Measurements from ENCODE around the gene C2CD2. TPM values are rescaled to one million over a fixed set of nuclear protein-coding genes. Genes with fewer than 3 reads are reported as not detected.

Gene C2CD2
- polyA plus RNA-seq, 1 of the 3 experiments (the other 2 are of a cell fraction), result 9.7 TPM

- Histone ChIP-seq H3K4me1 (ENCODE audit: control insufficient read depth in 1 of 2, insufficient read depth in 2 of 2, low read depth in 1 of 2, low read length in 1 of 2) (peaks cover 0 to 3% of the 10 kb centered on the region in 2 experiments; a peak in 1 of 4 replicates), H3K36me3 (replicated peaks in 1 of 2; ENCODE audit: control insufficient read depth in 1 of 2, insufficient read depth in 2 of 2, low read length in 1 of 2) (peaks cover 0 to 15% of the 10 kb centered on the region in 2 experiments), H3K27ac (ENCODE audit: low read depth in 2 of 2, low read length in 1 of 2) (no peak overlapping the region), H2AFZ (ENCODE audit: low read depth) (no peak overlapping the region), H4K20me1 (ENCODE audit: insufficient read depth) (no peaks in the 10 kb centered on the region), H3F3A (replicated peaks; ENCODE audit: insufficient read depth) (no peaks in the 10 kb centered on the region), H3K9me2 (no peaks in the 10 kb centered on the region), H3K27me3 (ENCODE audit: insufficient read depth) (no peaks in the 10 kb centered on the region), H3K79me2 (ENCODE audit: insufficient read depth) (no peaks in the 10 kb centered on the region; the same call in 1 of the 2 replicates), H3K4me3 (ENCODE audit: low read depth in 2 of 2, low read length in 1 of 2) (no peak overlapping the region), H3K9ac (no peak overlapping the region), H3K4me2 (no peak overlapping the region), H3K9me3 (no peaks in the 10 kb centered on the region)
- no peak for TF ChIP-seq RFX5 (IDR thresholded peaks at IDR 0.05; ENCODE audit: low read length)
- TF ChIP-seq USF2 (IDR thresholded peaks at IDR 0.05; ENCODE audit: borderline replicate concordance, low read depth, low read length), result no peak
- TF ChIP-seq SMC3 (IDR thresholded peaks at IDR 0.05; ENCODE audit: low read depth, low read length), result no peak
- no peak for TF ChIP-seq NFIC (IDR thresholded peaks at IDR 0.05; ENCODE audit: borderline replicate concordance)
- no peak for TF ChIP-seq RCOR1 (IDR thresholded peaks at IDR 0.05; ENCODE audit: low read length)
- TF ChIP-seq ZBTB33 (IDR thresholded peaks at IDR 0.05; ENCODE audit: borderline replicate concordance, low read depth), result no peak
- CTCF ChIA-PET, result interaction anchor here (1.3 to 1.4 kb wide), 2 partner anchors 19 to 43 kb away, joined by 5 read pairs; no protein-coding TSS in a partner anchor
- 92% methylated on average over 16 of the region's 23 CpGs for WGBS (ENCODE audit: low lambda C conversion rate)
- no peak for DNase-seq
- POLR2A ChIA-PET, result no interaction called here
These were observed 94.4 kb downstream of the C2CD2 start for GRCh38 chr21:41859297-41859980.

- H3F3A ChIP-seq (replicated peaks; ENCODE audit: insufficient read depth), result no peaks in the 10 kb centered on the region
- H3K36me3 ChIP-seq (replicated peaks in 1 of 2; ENCODE audit: control insufficient read depth in 1 of 2, insufficient read depth in 2 of 2, low read length in 1 of 2), result peaks cover 0 to 22% of the 10 kb centered on the region in 2 experiments
- no peaks in the 10 kb centered on the region for H3K9me2 ChIP-seq
- WGBS (ENCODE audit: low lambda C conversion rate), result 91% methylated on average over 10 of the region's 27 CpGs
- H3K9ac ChIP-seq, result no peak overlapping the region
- H3K27ac ChIP-seq (ENCODE audit: low read depth in 2 of 2, low read length in 1 of 2), result no peak overlapping the region
- no peaks in the 10 kb centered on the region for H3K9me3 ChIP-seq
- no peak for DNase-seq
- no peaks in the 10 kb centered on the region for H3K27me3 ChIP-seq (ENCODE audit: insufficient read depth)
- ChIA-PET POLR2A (no interaction called here), CTCF (interaction anchor here (1.3 to 1.4 kb wide), 2 partner anchors 19 to 42 kb away, joined by 5 read pairs; no protein-coding TSS in a partner anchor)
- no peaks in the 10 kb centered on the region for H4K20me1 ChIP-seq (ENCODE audit: insufficient read depth)
- no peak overlapping the region for H2AFZ ChIP-seq (ENCODE audit: low read depth)
- peaks cover 0 to 3% of the 10 kb centered on the region in 2 experiments; a peak in 1 of 4 replicates for H3K4me1 ChIP-seq (ENCODE audit: control insufficient read depth in 1 of 2, insufficient read depth in 2 of 2, low read depth in 1 of 2, low read length in 1 of 2)
- H3K79me2 ChIP-seq (ENCODE audit: insufficient read depth), result no peaks in the 10 kb centered on the region; the same call in 1 of the 2 replicates
- no peak overlapping the region for H3K4me2 ChIP-seq
- H3K4me3 ChIP-seq (ENCODE audit: low read depth in 2 of 2, low read length in 1 of 2), result no peak overlapping the region
- TF ChIP-seq USF2 (IDR thresholded peaks at IDR 0.05; ENCODE audit: borderline replicate concordance, low read depth, low read length), result no peak
- no peak for TF ChIP-seq NRF1 (IDR thresholded peaks at IDR 0.05; ENCODE audit: low read depth, low read length)
- no peak for TF ChIP-seq FOXM1 (IDR thresholded peaks at IDR 0.05; ENCODE audit: low read depth)
- TF ChIP-seq YY1 (IDR thresholded peaks at IDR 0.05; ENCODE audit: low read depth), result no peak
- no peak for TF ChIP-seq FOXJ3 (CRISPR knock-in tag; IDR thresholded peaks at IDR 0.05)
- no peak for TF ChIP-seq REST (IDR thresholded peaks at IDR 0.05; ENCODE audit: low read depth, low read length)
- TF ChIP-seq MEF2A (IDR thresholded peaks at IDR 0.05; ENCODE audit: borderline replicate concordance, low read depth), result no peak
- TF ChIP-seq TAF1 (IDR thresholded peaks at IDR 0.05; ENCODE audit: borderline replicate concordance, low read depth, low read length), result no peak
- TF ChIP-seq FOSL2 (IDR thresholded peaks at IDR 0.05; ENCODE audit: borderline replicate concordance, low read depth), result no peak
- TF ChIP-seq USF1 (IDR thresholded peaks at IDR 0.05; ENCODE audit: borderline replicate concordance, low read depth), result no peak
- TF ChIP-seq RAD21 (IDR thresholded peaks at IDR 0.05; ENCODE audit: low read length), result no peak
- TF ChIP-seq JUND (IDR thresholded peaks at IDR 0.05), result no peak
These were observed 95.1 kb downstream of the C2CD2 start for GRCh38 chr21:41858466-41859296.
